CD8-positive, alpha-beta memory T cell (primary cell): Measurements from ENCODE around the gene ERBIN. TPM values are rescaled to one million over a fixed set of nuclear protein-coding genes. Genes with fewer than 3 reads are reported as not detected.
"Not testable (repeated sequence)": the region's sequence is repeated elsewhere in the genome, so short reads cannot be mapped to it uniquely, and the experiment has no call there.

Experiments
- CTCF ChIA-PET: fragments of 350-600 bp; sonication (Branson Sonifier 250); formaldehyde crosslinking; loops from one replicate; lab custom pipeline; 2021; ENCODE audit warnings: antibody characterized with exemption; lab: Charles Lee
- POLR2A ChIA-PET: fragments of 350-600 bp; sonication (Branson Sonifier 250); formaldehyde crosslinking; loops from one replicate; lab custom pipeline; 2021; ENCODE audit warnings: antibody characterized with exemption; lab: Charles Lee
- DNase-seq, 5 donors: peaks; one replicate each; pipeline versions ENCODE4 v3.0.0 to v3.0.0-alpha.2; 2020 to 2022; ENCODE audit warnings: mixed read lengths in 1 of 5
- H3K27ac ChIP-seq: one replicate; pipeline ENCODE4 v1.7.0; 2013; ENCODE audit warnings: low read depth, mild to moderate bottlenecking, low read length, moderate library complexity
- H3K27me3 ChIP-seq: 2 replicates; pipeline ENCODE4 v1.7.0; 2013; ENCODE audit warnings: low read length, mild to moderate bottlenecking; ENCODE audit not compliant: insufficient read depth, poor library complexity, severe bottlenecking
- H3K36me3 ChIP-seq: 2 replicates; pipeline ENCODE4 v1.7.0; 2013; ENCODE audit warnings: mild to moderate bottlenecking, low read length, moderate library complexity; ENCODE audit not compliant: insufficient read depth
- H3K4me1 ChIP-seq: 2 replicates; pipeline ENCODE4 v1.7.0; 2013; ENCODE audit warnings: mild to moderate bottlenecking, low read length, moderate library complexity; ENCODE audit not compliant: insufficient read depth
- H3K4me3 ChIP-seq: 2 replicates; pipeline ENCODE4 v1.7.0; 2013; ENCODE audit warnings: mild to moderate bottlenecking, low read length
- H3K9me3 ChIP-seq: 2 replicates; pipeline ENCODE4 v1.7.0; 2013; ENCODE audit warnings: mild to moderate bottlenecking, low read length
- H3K27ac Mint-ChIP-seq, 8 donors: one replicate each; pipeline ENCODE4 v1.8.0; 2020 to 2021; ENCODE audit warnings: mixed read lengths in 8 of 8, mild to moderate bottlenecking in 6 of 8, inconsistent platforms in 3 of 8, moderate library complexity in 3 of 8
- H3K27me3 Mint-ChIP-seq, 2 donors: one replicate each; pipeline ENCODE4 v1.8.0; 2020 to 2021; ENCODE audit warnings: mixed read lengths in 2 of 2, mild to moderate bottlenecking in 1 of 2, moderate library complexity in 1 of 2
- H3K36me3 Mint-ChIP-seq, 3 donors: one replicate each; pipeline ENCODE4 v1.8.0; 2020 to 2021; ENCODE audit warnings: mixed read lengths in 3 of 3, inconsistent platforms in 1 of 3, mild to moderate bottlenecking in 1 of 3
- H3K4me1 Mint-ChIP-seq, 3 donors: one replicate each; pipeline ENCODE4 v1.8.0; 2020 to 2021; ENCODE audit warnings: mixed read lengths in 3 of 3, inconsistent platforms in 1 of 3, mild to moderate bottlenecking in 1 of 3
- H3K4me3 Mint-ChIP-seq, 7 donors: one replicate each; pipeline ENCODE4 v1.8.0; 2020 to 2021; ENCODE audit warnings: mixed read lengths in 7 of 7, mild to moderate bottlenecking in 6 of 7, moderate library complexity in 4 of 7, inconsistent platforms in 2 of 7
- H3K9me3 Mint-ChIP-seq, 5 donors: one replicate each; pipeline ENCODE4 v1.8.0; 2020 to 2022; ENCODE audit warnings: mixed read lengths in 5 of 5, mild to moderate bottlenecking in 3 of 5, moderate library complexity in 2 of 5, inconsistent platforms in 1 of 5
- polyA plus RNA-seq: library from polyadenylated mRNA; unstranded; fragments of 300-500 nt; fragmentation: Illumina TruSeq; gene quantifications from one replicate; pipeline ENCODE4 v1.2.3, GENCODE V29; 2021
- total RNA-seq, 2 experiments: library from RNA; stranded (reverse); gene quantifications; one replicate each; pipeline ENCODE4 v1.2.3, GENCODE V29; 2021

The ERBIN gene
- total and polyA plus RNA-seq, 3 experiments from 2014 or later: 40.9 to 49.0 (median 43.1) TPM

- DNase-seq, H3K4me1 ChIP-seq, H3K4me3 ChIP-seq, H3K27ac Mint-ChIP-seq, H3K4me3 Mint-ChIP-seq, POLR2A ChIA-PET, H3K27me3 Mint-ChIP-seq, H3K9me3 ChIP-seq, H3K27ac ChIP-seq, CTCF ChIA-PET, H3K9me3 Mint-ChIP-seq, H3K27me3 ChIP-seq, H3K36me3 ChIP-seq: not testable (repeated sequence)
- Mint-ChIP-seq H3K36me3 (peaks cover 13 to 54% (median 19%) of the 10 kb centered on the region in 3 donors), H3K4me1 (peaks cover 47 to 64% (median 59%) of the 10 kb centered on the region in 3 donors)
Measured at GRCh38 chr5:66063061-66063460, 136.7 kb downstream of the ERBIN start.

- H3K9me3 Mint-ChIP-seq: no peaks in the 10 kb centered on the region
- no peak overlapping the region for H3K27ac ChIP-seq
- no peaks in the 10 kb centered on the region for H3K9me3 ChIP-seq
- H3K27me3 ChIP-seq: no peaks in the 10 kb centered on the region
- no peak overlapping the region for H3K4me3 Mint-ChIP-seq
- H3K27ac Mint-ChIP-seq: no peak overlapping the region
- peaks cover 7% of the 10 kb centered on the region for H3K36me3 ChIP-seq
- H3K36me3 Mint-ChIP-seq: peaks cover 5 to 66% (median 24%) of the 10 kb centered on the region in 3 donors
- no peak overlapping the region for H3K4me3 ChIP-seq
- H3K4me1 Mint-ChIP-seq: peaks cover 24 to 35% (median 31%) of the 10 kb centered on the region in 3 donors
- ChIA-PET POLR2A (no interaction called here), CTCF (no interaction called here)
- no peak for DNase-seq
- H3K27me3 Mint-ChIP-seq: no peaks in the 10 kb centered on the region
- H3K4me1 ChIP-seq: peaks cover 5% of the 10 kb centered on the region
Measured at GRCh38 chr5:66066826-66067225, 140.5 kb downstream of the ERBIN start.

DNA sequence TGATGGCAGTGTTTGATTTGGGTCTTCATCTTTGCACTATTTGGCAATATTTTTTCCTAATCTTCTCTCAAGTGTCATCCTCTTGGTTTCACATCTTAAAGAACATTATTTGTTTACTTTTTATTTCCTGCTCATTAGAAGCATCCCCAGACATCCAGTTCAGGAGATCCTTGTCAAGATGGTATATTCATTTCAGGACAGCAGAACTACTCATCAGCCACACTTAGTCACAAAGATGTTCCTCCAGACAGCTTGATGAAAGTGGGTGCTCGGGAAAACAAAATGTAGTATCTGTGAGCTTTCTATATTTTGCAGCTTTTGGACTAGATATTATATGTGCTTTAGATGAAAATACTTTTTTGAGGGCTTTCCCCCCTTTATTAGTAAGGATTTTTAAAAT is 145.7 kb downstream of the ERBIN start:
- DNase-seq: no peak

GRCh38 chr5:66074901-66075300 is 148.5 kb downstream of the ERBIN start:
- Histone ChIP-seq H3K4me3 (no peak overlapping the region), H3K36me3 (no peaks in the 10 kb centered on the region), H3K27me3 (no peaks in the 10 kb centered on the region), H3K27ac (no peak overlapping the region), H3K4me1 (no peaks in the 10 kb centered on the region), H3K9me3 (no peaks in the 10 kb centered on the region)
- DNase-seq: no peak
- CTCF ChIA-PET: no interaction called here
- POLR2A ChIA-PET: no interaction called here
- Mint-ChIP-seq H3K27ac (peak overlapping the region in 1 of 8 donors; percentile 52), H3K9me3 (no peaks in the 10 kb centered on the region), H3K36me3 (peaks cover 12 to 58% (median 16%) of the 10 kb centered on the region in 3 donors), H3K27me3 (no peaks in the 10 kb centered on the region), H3K4me3 (no peak overlapping the region), H3K4me1 (peaks cover 4 to 17% (median 6%) of the 10 kb centered on the region in 3 donors)

More for the DNA sequence above, 145.7 kb downstream of the ERBIN start:
- ChIA-PET POLR2A (no interaction called here), CTCF (no interaction called here)
- no peak overlapping the region for H3K4me3 ChIP-seq
- Mint-ChIP-seq H3K27ac (peak overlapping the region in 3 of 8 donors; percentile 32 to 80 (median 51)), H3K4me1 (peaks cover 4 to 11% (median 10%) of the 10 kb centered on the region in 3 donors), H3K27me3 (no peaks in the 10 kb centered on the region), H3K4me3 (no peak overlapping the region), H3K9me3 (no peaks in the 10 kb centered on the region), H3K36me3 (peaks cover 15 to 58% (median 17%) of the 10 kb centered on the region in 3 donors)
- peaks cover 4% of the 10 kb centered on the region for H3K36me3 ChIP-seq
- H3K9me3 ChIP-seq: no peaks in the 10 kb centered on the region
- H3K27ac ChIP-seq: no peak overlapping the region
- no peaks in the 10 kb centered on the region for H3K27me3 ChIP-seq
- no peaks in the 10 kb centered on the region for H3K4me1 ChIP-seq

- no peak for DNase-seq
- no peaks in the 10 kb centered on the region for H3K36me3 ChIP-seq
- H3K27ac ChIP-seq: no peak overlapping the region
- POLR2A ChIA-PET: no interaction called here
- CTCF ChIA-PET: no interaction called here
- Mint-ChIP-seq H3K4me1 (peaks cover 0 to 6% (median 2%) of the 10 kb centered on the region in 3 donors), H3K27ac (no peak overlapping the region), H3K9me3 (no peaks in the 10 kb centered on the region), H3K36me3 (peaks cover 6 to 31% (median 14%) of the 10 kb centered on the region in 3 donors), H3K27me3 (no peaks in the 10 kb centered on the region), H3K4me3 (no peak overlapping the region)
- no peaks in the 10 kb centered on the region for H3K4me1 ChIP-seq
- no peaks in the 10 kb centered on the region for H3K27me3 ChIP-seq
- H3K4me3 ChIP-seq: no peak overlapping the region
- no peaks in the 10 kb centered on the region for H3K9me3 ChIP-seq
Measured at GRCh38 chr5:66080664-66081063, 154.3 kb downstream of the ERBIN start.

DNA sequence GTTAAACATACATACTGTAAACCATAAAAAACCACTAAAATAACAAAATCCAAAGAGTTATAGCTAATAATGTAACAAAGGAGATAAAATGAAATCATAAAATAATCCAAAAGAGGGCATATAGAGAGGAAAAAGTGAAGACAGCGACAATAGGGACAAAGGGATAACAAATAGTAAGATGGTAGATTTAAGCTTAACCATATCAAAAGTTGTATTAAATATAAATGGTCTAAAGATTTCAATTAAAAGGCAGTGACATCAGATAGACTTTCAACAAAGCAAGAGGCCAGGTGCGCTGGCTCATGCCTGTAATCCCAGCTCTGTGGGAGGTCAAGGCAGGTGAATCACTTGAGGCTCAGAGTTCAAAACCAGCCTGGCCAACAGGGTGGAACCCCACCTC is 163.0 kb downstream of the ERBIN start:
- H3K4me1 ChIP-seq: no peaks in the 10 kb centered on the region
- H3K36me3 ChIP-seq: no peaks in the 10 kb centered on the region
- H3K27ac ChIP-seq: no peak overlapping the region
- Mint-ChIP-seq H3K27ac (no peak overlapping the region), H3K36me3 (peaks cover 26 to 52% (median 28%) of the 10 kb centered on the region in 3 donors), H3K27me3 (no peaks in the 10 kb centered on the region), H3K9me3 (peaks cover 7 to 24% (median 12%) of the 10 kb centered on the region in 5 donors), H3K4me3 (no peak overlapping the region), H3K4me1 (no peaks in the 10 kb centered on the region)
- CTCF ChIA-PET: no interaction called here
- H3K4me3 ChIP-seq: no peak overlapping the region
- DNase-seq: no peak
- H3K27me3 ChIP-seq: no peaks in the 10 kb centered on the region
- POLR2A ChIA-PET: no interaction called here
- peaks cover 6% of the 10 kb centered on the region for H3K9me3 ChIP-seq

DNA sequence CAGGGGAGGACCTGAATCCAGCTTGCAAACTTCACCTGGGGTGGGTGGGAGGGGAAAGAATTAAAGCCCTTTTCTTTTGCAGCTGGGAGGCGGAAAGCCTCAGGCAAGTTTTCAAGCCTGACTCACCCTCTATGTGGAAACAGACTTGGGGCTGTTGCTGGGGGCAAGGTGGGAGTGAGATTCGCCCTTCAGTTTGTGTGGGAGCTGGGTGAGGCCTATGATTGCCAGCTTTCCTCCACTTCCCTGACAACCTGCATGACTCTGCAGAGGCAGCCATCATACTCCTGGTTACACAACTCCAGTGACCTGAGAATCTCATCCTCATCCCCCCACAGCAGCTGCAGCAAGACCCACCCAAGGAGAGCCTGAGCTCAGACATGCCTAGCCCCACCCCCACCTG is 174.5 kb downstream of the ERBIN start:
- Histone ChIP-seq H3K9me3 (no peaks in the 10 kb centered on the region), H3K4me1 (no peaks in the 10 kb centered on the region), H3K36me3 (no peaks in the 10 kb centered on the region), H3K27ac (no peak overlapping the region), H3K27me3 (no peaks in the 10 kb centered on the region), H3K4me3 (no peak overlapping the region)
- H3K27me3 Mint-ChIP-seq: peaks cover 0 to under 1% of the 10 kb centered on the region in 2 donors
- no peak overlapping the region for H3K4me3 Mint-ChIP-seq
- POLR2A ChIA-PET: no interaction called here
- H3K4me1 Mint-ChIP-seq: no peaks in the 10 kb centered on the region
- H3K36me3 Mint-ChIP-seq: peaks cover 3 to 32% (median 4%) of the 10 kb centered on the region in 3 donors
- H3K27ac Mint-ChIP-seq: no peak overlapping the region
- DNase-seq: no peak
- H3K9me3 Mint-ChIP-seq: peaks cover 40 to 71% (median 63%) of the 10 kb centered on the region in 5 donors
- CTCF ChIA-PET: no interaction called here

GRCh38 chr5:66113160-66113559 is 186.8 kb downstream of the ERBIN start:
- POLR2A ChIA-PET: no interaction called here
- H3K36me3 Mint-ChIP-seq: peaks cover 0 to 18% (median 2%) of the 10 kb centered on the region in 3 donors
- H3K4me1 Mint-ChIP-seq: no peaks in the 10 kb centered on the region
- Histone ChIP-seq H3K27ac (no peak overlapping the region), H3K4me3 (no peak overlapping the region), H3K36me3 (no peaks in the 10 kb centered on the region), H3K4me1 (no peaks in the 10 kb centered on the region), H3K9me3 (no peaks in the 10 kb centered on the region), H3K27me3 (no peaks in the 10 kb centered on the region)
- peaks cover 20 to 51% (median 45%) of the 10 kb centered on the region in 5 donors for H3K9me3 Mint-ChIP-seq
- no peak overlapping the region for H3K27ac Mint-ChIP-seq
- H3K27me3 Mint-ChIP-seq: peaks cover 0 to 5% of the 10 kb centered on the region in 2 donors
- H3K4me3 Mint-ChIP-seq: no peak overlapping the region
- DNase-seq: no peak
- CTCF ChIA-PET: no interaction called here
